OCI-LY3 (cell line): ENCODE results near the gene TCF20.

Source experiments
- EZH2phosphoT487 ChIP-seq: fragments of 200-600 bp; shearing (Covaris generic); IDR thresholded peaks from 2 replicates; pipeline ENCODE4 v1.6.1; 2018; ENCODE audit warnings: antibody characterized with exemption, mixed run types, low read depth
- TF ChIP-seq, protein P1 (sequence below): fragments of 200-600, 300-600 bp; sonication (generic); IDR thresholded peaks from 2 replicates; pipeline ENCODE4 v1.5.1; 2014; ENCODE audit warnings: antibody characterized with exemption, low read length, low read depth

- TF ChIP-seq, protein P1, sequence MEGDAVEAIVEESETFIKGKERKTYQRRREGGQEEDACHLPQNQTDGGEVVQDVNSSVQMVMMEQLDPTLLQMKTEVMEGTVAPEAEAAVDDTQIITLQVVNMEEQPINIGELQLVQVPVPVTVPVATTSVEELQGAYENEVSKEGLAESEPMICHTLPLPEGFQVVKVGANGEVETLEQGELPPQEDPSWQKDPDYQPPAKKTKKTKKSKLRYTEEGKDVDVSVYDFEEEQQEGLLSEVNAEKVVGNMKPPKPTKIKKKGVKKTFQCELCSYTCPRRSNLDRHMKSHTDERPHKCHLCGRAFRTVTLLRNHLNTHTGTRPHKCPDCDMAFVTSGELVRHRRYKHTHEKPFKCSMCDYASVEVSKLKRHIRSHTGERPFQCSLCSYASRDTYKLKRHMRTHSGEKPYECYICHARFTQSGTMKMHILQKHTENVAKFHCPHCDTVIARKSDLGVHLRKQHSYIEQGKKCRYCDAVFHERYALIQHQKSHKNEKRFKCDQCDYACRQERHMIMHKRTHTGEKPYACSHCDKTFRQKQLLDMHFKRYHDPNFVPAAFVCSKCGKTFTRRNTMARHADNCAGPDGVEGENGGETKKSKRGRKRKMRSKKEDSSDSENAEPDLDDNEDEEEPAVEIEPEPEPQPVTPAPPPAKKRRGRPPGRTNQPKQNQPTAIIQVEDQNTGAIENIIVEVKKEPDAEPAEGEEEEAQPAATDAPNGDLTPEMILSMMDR = no peak
- no peak for TF ChIP-seq EZH2phosphoT487
Observed at GRCh38 chr22:42243802-42244060, 26.7 kb downstream of the TCF20 start.
